AG09319 (cell line): ENCODE measurements around the gene STOX1.
"Not testable (repeated sequence)": the region's sequence is repeated elsewhere in the genome, so short reads cannot be mapped to it uniquely, and the experiment has no call there.

ENCODE experiments used
- DNase-seq: peaks from one replicate; pipeline ENCODE4 v3.0.0-alpha.2; 2010; ENCODE audit warnings: low read depth; ENCODE audit errors: extremely low read depth
- TF ChIP-seq, protein P1 (sequence below): IDR thresholded peaks from 2 replicates; pipeline ENCODE4 v1.5.1; 2011; ENCODE audit warnings: low read depth, mild to moderate bottlenecking, inconsistent platforms, low read length, moderate library complexity

Gene STOX1

GRCh38 chr10:68848281-68848680 is 20.9 kb downstream of the STOX1 start:
- TF ChIP-seq, protein P1, sequence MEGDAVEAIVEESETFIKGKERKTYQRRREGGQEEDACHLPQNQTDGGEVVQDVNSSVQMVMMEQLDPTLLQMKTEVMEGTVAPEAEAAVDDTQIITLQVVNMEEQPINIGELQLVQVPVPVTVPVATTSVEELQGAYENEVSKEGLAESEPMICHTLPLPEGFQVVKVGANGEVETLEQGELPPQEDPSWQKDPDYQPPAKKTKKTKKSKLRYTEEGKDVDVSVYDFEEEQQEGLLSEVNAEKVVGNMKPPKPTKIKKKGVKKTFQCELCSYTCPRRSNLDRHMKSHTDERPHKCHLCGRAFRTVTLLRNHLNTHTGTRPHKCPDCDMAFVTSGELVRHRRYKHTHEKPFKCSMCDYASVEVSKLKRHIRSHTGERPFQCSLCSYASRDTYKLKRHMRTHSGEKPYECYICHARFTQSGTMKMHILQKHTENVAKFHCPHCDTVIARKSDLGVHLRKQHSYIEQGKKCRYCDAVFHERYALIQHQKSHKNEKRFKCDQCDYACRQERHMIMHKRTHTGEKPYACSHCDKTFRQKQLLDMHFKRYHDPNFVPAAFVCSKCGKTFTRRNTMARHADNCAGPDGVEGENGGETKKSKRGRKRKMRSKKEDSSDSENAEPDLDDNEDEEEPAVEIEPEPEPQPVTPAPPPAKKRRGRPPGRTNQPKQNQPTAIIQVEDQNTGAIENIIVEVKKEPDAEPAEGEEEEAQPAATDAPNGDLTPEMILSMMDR = no peak
- DNase-seq = no peak

DNA sequence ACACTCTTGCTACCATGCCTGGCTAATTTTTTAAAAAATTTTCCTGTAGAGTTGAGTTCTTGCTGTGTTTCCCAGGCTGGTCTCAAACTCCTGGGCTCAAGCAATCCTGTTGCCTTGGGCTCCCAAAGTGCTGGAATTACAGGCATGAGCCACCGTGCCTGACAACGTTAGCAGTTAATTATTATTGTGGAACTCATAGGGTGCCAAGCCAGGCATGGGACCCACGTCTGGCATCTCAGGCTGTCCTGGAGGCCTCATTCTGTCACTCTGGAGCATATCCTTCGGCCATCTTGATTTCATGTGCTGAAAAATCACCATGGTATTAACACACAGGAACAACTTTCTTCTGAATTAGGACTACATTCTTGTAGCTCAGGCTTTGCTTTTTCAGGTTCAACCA is 21.5 kb downstream of the STOX1 start:
- TF ChIP-seq, protein P1 = no peak
- DNase-seq = no peak

DNA sequence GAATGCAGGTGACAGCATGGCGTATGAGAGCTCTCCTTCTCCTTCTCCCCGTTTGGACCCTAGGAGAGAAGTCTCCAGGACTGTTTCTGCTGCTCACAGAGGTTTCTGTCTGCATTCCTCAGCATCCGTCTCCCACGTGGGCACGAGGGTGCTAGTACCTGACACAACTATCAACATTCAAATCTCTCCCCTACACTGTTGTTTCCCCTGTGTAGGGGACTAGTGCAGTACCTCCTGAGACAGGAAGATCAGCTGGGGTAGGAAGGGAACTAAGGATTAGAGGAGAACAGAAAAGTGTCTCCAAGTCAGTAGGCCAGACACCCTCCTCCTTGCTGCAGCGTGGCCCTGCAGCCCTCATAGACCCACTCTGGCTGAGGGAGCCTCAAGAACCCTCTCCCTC is 29.0 kb downstream of the STOX1 start:
- DNase-seq = no peak
- TF ChIP-seq, protein P1 = no peak

GRCh38 chr10:68857005-68857404 is 29.7 kb downstream of the STOX1 start:
- TF ChIP-seq, protein P1 = no peak
- DNase-seq = no peak

DNA sequence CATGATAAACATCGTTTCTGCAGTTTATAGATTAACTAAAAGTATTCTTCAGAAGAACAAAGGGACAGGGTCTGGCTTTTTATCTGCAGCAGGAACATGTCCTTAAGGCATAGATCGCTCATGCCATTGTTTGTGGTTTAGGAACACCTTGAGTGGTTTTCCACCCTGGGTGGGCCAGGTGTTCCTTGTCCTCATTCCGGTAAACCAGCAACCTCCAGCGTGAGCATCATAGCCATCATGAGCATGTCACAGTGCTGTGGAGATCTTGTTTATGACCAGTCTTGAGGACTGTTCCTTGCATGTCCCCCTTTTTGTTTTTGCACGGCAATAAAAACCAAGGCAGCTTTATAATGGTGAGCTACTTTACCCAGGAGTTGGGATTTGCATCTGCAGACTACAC is 33.9 kb downstream of the STOX1 start:
- TF ChIP-seq, protein P1 = no peak

GRCh38 chr10:68864611-68865010 is 37.3 kb downstream of the STOX1 start:
- TF ChIP-seq, protein P1 = no peak
- DNase-seq = no peak

More for the DNA sequence above, 33.9 kb downstream of the STOX1 start:
- no peak for DNase-seq

- not testable (repeated sequence) for DNase-seq
Measured at GRCh38 chr10:68868173-68868572, 40.8 kb downstream of the STOX1 start.

DNA sequence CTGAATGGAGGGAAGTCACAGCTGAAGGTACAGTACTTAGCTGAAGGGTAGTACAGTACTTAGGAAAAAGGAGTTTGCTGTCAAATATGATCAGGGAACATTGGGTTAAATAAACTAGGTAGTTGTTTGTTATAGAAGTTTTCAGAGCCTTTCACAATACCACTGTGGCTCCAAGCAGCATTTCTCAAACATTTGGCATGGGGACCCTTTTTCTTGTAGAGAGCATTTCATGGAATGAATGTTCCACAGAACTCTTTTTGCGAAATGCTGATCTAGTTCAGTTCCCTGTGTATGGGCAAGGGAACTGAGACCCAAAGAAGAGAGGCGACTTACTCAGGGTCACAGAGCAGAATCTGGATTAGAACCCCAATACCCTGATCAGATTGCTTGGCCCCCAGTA is 42.3 kb downstream of the STOX1 start:
- TF ChIP-seq, protein P1 = no peak
- DNase-seq = no peak
